Stimulated activated effector memory CD8-positive, alpha-beta T cell treated with anti-CD3 and anti-CD28 coated beads, Interleukin-12 subunit alpha, Interleukin-12 subunit beta, amount 100 ng/mL, for 72 hours (primary cell): ENCODE data around the gene DEK.
"Not testable (repeated sequence)": the region's sequence is repeated elsewhere in the genome, so short reads cannot be mapped to it uniquely, and the experiment has no call there.

ENCODE experiments used
- ATAC-seq: fragments of 150-1000 bp; cut with Tn5 transposase; 2 replicates; pipeline ENCODE4 v1.10.0; 2021
- DNase-seq, 2 donors: peaks; one replicate each; pipeline ENCODE4 v3.0.0; 2021 to 2022; ENCODE audit warnings: low spot score in 2 of 2
- H3K27ac Mint-ChIP-seq: one replicate; pipeline ENCODE4 v1.8.0; 2022; ENCODE audit warnings: mild to moderate bottlenecking, mixed read lengths
- H3K36me3 Mint-ChIP-seq: one replicate; pipeline ENCODE4 v1.8.0; 2022; ENCODE audit warnings: mild to moderate bottlenecking, mixed read lengths
- H3K4me1 Mint-ChIP-seq: one replicate; pipeline ENCODE4 v1.8.0; 2022; ENCODE audit warnings: mixed read lengths
- H3K4me3 Mint-ChIP-seq: one replicate; pipeline ENCODE4 v1.8.0; 2022; ENCODE audit warnings: mild to moderate bottlenecking, mixed read lengths
- H3K9me3 Mint-ChIP-seq: one replicate; pipeline ENCODE4 v1.8.0; 2022; ENCODE audit warnings: mixed read lengths

The DEK gene

GRCh38 chr6:18208778-18209177, 55.6 kb downstream of the DEK start:
- not testable (repeated sequence) for H3K27ac Mint-ChIP-seq, H3K36me3 Mint-ChIP-seq, ATAC-seq, H3K9me3 Mint-ChIP-seq, DNase-seq, H3K4me3 Mint-ChIP-seq
- H3K4me1 Mint-ChIP-seq: peaks cover 21% of the 10 kb centered on the region

- peaks cover 13% of the 10 kb centered on the region for H3K4me1 Mint-ChIP-seq
- H3K27ac Mint-ChIP-seq: no peak overlapping the region
- no peaks in the 10 kb centered on the region for H3K36me3 Mint-ChIP-seq
- no peaks in the 10 kb centered on the region for H3K9me3 Mint-ChIP-seq
- DNase-seq (no peak), ATAC-seq (no peak)
- H3K4me3 Mint-ChIP-seq: no peak overlapping the region
These were observed 56.4 kb downstream of the DEK start for GRCh38 chr6:18207949-18208348.

GRCh38 chr6:18207438-18207837, 56.9 kb downstream of the DEK start:
- Mint-ChIP-seq H3K27ac (no peak overlapping the region), H3K9me3 (no peaks in the 10 kb centered on the region), H3K36me3 (no peaks in the 10 kb centered on the region), H3K4me1 (peaks cover 13% of the 10 kb centered on the region), H3K4me3 (no peak overlapping the region)
- ATAC-seq (no peak), DNase-seq (no peak)

GRCh38 chr6:18206591-18206990, 57.7 kb downstream of the DEK start:
- H3K9me3 Mint-ChIP-seq: no peaks in the 10 kb centered on the region
- no peak overlapping the region for H3K4me3 Mint-ChIP-seq
- H3K4me1 Mint-ChIP-seq: peaks cover 6% of the 10 kb centered on the region
- H3K27ac Mint-ChIP-seq: no peak overlapping the region
- ATAC-seq: no peak
- DNase-seq: no peak
- H3K36me3 Mint-ChIP-seq: peaks cover 6% of the 10 kb centered on the region

GRCh38 chr6:18204691-18205090, 59.6 kb downstream of the DEK start:
- Mint-ChIP-seq H3K9me3 (no peaks in the 10 kb centered on the region), H3K27ac (no peak overlapping the region), H3K4me3 (no peak overlapping the region), H3K36me3 (peaks cover 16% of the 10 kb centered on the region), H3K4me1 (no peaks in the 10 kb centered on the region)
- ATAC-seq (no peak), DNase-seq (no peak)

- Mint-ChIP-seq H3K9me3 (no peaks in the 10 kb centered on the region), H3K4me3 (no peak overlapping the region), H3K27ac (no peak overlapping the region), H3K4me1 (no peaks in the 10 kb centered on the region), H3K36me3 (peaks cover 20% of the 10 kb centered on the region)
- no peak for ATAC-seq
- no peak for DNase-seq
These were observed 60.5 kb downstream of the DEK start for GRCh38 chr6:18203786-18204185.

- peaks cover 18% of the 10 kb centered on the region for H3K36me3 Mint-ChIP-seq
- DNase-seq: no peak
- no peaks in the 10 kb centered on the region for H3K4me1 Mint-ChIP-seq
- no peak overlapping the region for H3K27ac Mint-ChIP-seq
- H3K9me3 Mint-ChIP-seq: no peaks in the 10 kb centered on the region
- H3K4me3 Mint-ChIP-seq: no peak overlapping the region
- ATAC-seq: no peak
These were observed 72.3 kb downstream of the DEK start for GRCh38 chr6:18192026-18192425.

- ATAC-seq: no peak
- Mint-ChIP-seq H3K36me3 (peaks cover 10% of the 10 kb centered on the region), H3K27ac (no peak overlapping the region), H3K4me1 (no peaks in the 10 kb centered on the region), H3K4me3 (no peak overlapping the region), H3K9me3 (no peaks in the 10 kb centered on the region)
- DNase-seq: no peak
These were observed 75.1 kb downstream of the DEK start for GRCh38 chr6:18189196-18189595.

GRCh38 chr6:18187701-18188100, 76.6 kb downstream of the DEK start:
- Mint-ChIP-seq H3K4me3 (no peak overlapping the region), H3K36me3 (peaks cover 7% of the 10 kb centered on the region), H3K4me1 (no peaks in the 10 kb centered on the region), H3K27ac (no peak overlapping the region), H3K9me3 (no peaks in the 10 kb centered on the region)
- ATAC-seq: no peak
- no peak for DNase-seq

- no peak overlapping the region for H3K27ac Mint-ChIP-seq
- ATAC-seq (no peak), DNase-seq (no peak)
- H3K4me1 Mint-ChIP-seq: no peaks in the 10 kb centered on the region
- H3K36me3 Mint-ChIP-seq: peaks cover 7% of the 10 kb centered on the region
- no peaks in the 10 kb centered on the region for H3K9me3 Mint-ChIP-seq
- no peak overlapping the region for H3K4me3 Mint-ChIP-seq
These were observed 77.6 kb downstream of the DEK start for GRCh38 chr6:18186540-18187250.

GRCh38 chr6:18186033-18186432, 78.3 kb downstream of the DEK start:
- DNase-seq (no peak), ATAC-seq (no peak)
- H3K27ac Mint-ChIP-seq: no peak overlapping the region
- H3K4me3 Mint-ChIP-seq: no peak overlapping the region
- no peaks in the 10 kb centered on the region for H3K4me1 Mint-ChIP-seq
- H3K36me3 Mint-ChIP-seq: peaks cover 7% of the 10 kb centered on the region
- H3K9me3 Mint-ChIP-seq: no peaks in the 10 kb centered on the region

- peaks cover 10% of the 10 kb centered on the region for H3K36me3 Mint-ChIP-seq
- H3K9me3 Mint-ChIP-seq: no peaks in the 10 kb centered on the region
- H3K4me3 Mint-ChIP-seq: no peak overlapping the region
- DNase-seq (no peak), ATAC-seq (no peak)
- H3K27ac Mint-ChIP-seq: no peak overlapping the region
- H3K4me1 Mint-ChIP-seq: no peaks in the 10 kb centered on the region
These were observed 78.7 kb downstream of the DEK start for GRCh38 chr6:18185624-18186023.

- Mint-ChIP-seq H3K27ac (no peak overlapping the region), H3K9me3 (no peaks in the 10 kb centered on the region), H3K36me3 (peaks cover 22% of the 10 kb centered on the region), H3K4me3 (no peak overlapping the region), H3K4me1 (no peaks in the 10 kb centered on the region)
- DNase-seq (no peak), ATAC-seq (no peak)
These were observed 80.6 kb downstream of the DEK start for GRCh38 chr6:18183766-18184165.

- H3K9me3 Mint-ChIP-seq: no peaks in the 10 kb centered on the region
- ATAC-seq (no peak), DNase-seq (no peak)
- H3K4me3 Mint-ChIP-seq: no peak overlapping the region
- H3K27ac Mint-ChIP-seq: no peak overlapping the region
- H3K4me1 Mint-ChIP-seq: no peaks in the 10 kb centered on the region
- peaks cover 22% of the 10 kb centered on the region for H3K36me3 Mint-ChIP-seq
These were observed 81.8 kb downstream of the DEK start for GRCh38 chr6:18182568-18182967.

GRCh38 chr6:18179770-18180356, 84.5 kb downstream of the DEK start:
- H3K9me3 Mint-ChIP-seq: no peaks in the 10 kb centered on the region
- no peak for ATAC-seq
- peaks cover 22% of the 10 kb centered on the region for H3K36me3 Mint-ChIP-seq
- no peak overlapping the region for H3K4me3 Mint-ChIP-seq
- DNase-seq: no peak
- H3K27ac Mint-ChIP-seq: no peak overlapping the region
- peaks cover 9% of the 10 kb centered on the region for H3K4me1 Mint-ChIP-seq

- ATAC-seq (no peak), DNase-seq (no peak)
- no peak overlapping the region for H3K27ac Mint-ChIP-seq
- no peaks in the 10 kb centered on the region for H3K9me3 Mint-ChIP-seq
- no peak overlapping the region for H3K4me3 Mint-ChIP-seq
- H3K4me1 Mint-ChIP-seq: peaks cover 9% of the 10 kb centered on the region
- H3K36me3 Mint-ChIP-seq: peaks cover 19% of the 10 kb centered on the region
These were observed 85.2 kb downstream of the DEK start for GRCh38 chr6:18178960-18179615.
